H9 (cell line): ENCODE data around the gene GALC. TPM values are rescaled to one million over a fixed set of nuclear protein-coding genes. Genes with fewer than 3 reads are reported as not detected.

Experiments used
- DNase-seq: peaks from one replicate; pipeline ENCODE4 v3.0.0-alpha.2; 2017
- H2AFZ ChIP-seq: one replicate; pipeline ENCODE4 v1.6.1; 2013; ENCODE audit warnings: mild to moderate bottlenecking, low read length, control low read depth, moderate library complexity
- H2AK5ac ChIP-seq: 2 replicates; pipeline ENCODE4 v1.6.1; 2013; ENCODE audit warnings: low read length, control low read depth, mixed read lengths; ENCODE audit not compliant: insufficient read length
- H2BK120ac ChIP-seq: one replicate; pipeline ENCODE4 v1.6.1; 2013; ENCODE audit warnings: low read depth, mild to moderate bottlenecking, low read length, control low read depth, inconsistent platforms; ENCODE audit not compliant: poor library complexity, severe bottlenecking
- H2BK12ac ChIP-seq: 2 replicates; pipeline ENCODE4 v1.6.1; 2013; ENCODE audit warnings: low read length, control low read depth, mixed read lengths, low read depth; ENCODE audit not compliant: insufficient read length
- H2BK15ac ChIP-seq: 2 replicates; pipeline ENCODE4 v1.6.1; 2013; ENCODE audit warnings: low read depth, low read length, control low read depth
- H2BK20ac ChIP-seq: one replicate; pipeline ENCODE4 v1.6.1; 2013; ENCODE audit warnings: low read depth, mild to moderate bottlenecking, low read length, control low read depth, inconsistent platforms; ENCODE audit not compliant: poor library complexity, severe bottlenecking
- H2BK5ac ChIP-seq: 2 replicates; pipeline ENCODE4 v1.6.1; 2013; ENCODE audit warnings: low read length, control low read depth, mixed read lengths; ENCODE audit not compliant: insufficient read length
- H3K14ac ChIP-seq: 2 replicates; pipeline ENCODE4 v1.6.1; 2013; ENCODE audit warnings: low read length, control low read depth; ENCODE audit not compliant: insufficient read depth
- H3K18ac ChIP-seq: 2 replicates; pipeline ENCODE4 v1.6.1; 2013; ENCODE audit warnings: low read depth, mild to moderate bottlenecking, mixed read lengths, low read length, control low read depth; ENCODE audit not compliant: insufficient read length
- H3K23ac ChIP-seq: 2 replicates; pipeline ENCODE4 v1.6.1; 2013; ENCODE audit warnings: low read length, control low read depth, mixed read lengths, low read depth; ENCODE audit not compliant: insufficient read length
- H3K23me2 ChIP-seq: 2 replicates; pipeline ENCODE4 v1.6.1; 2013; ENCODE audit warnings: low read depth, mild to moderate bottlenecking, mixed read lengths, low read length, control low read depth; ENCODE audit not compliant: insufficient read length, poor library complexity, severe bottlenecking
- H3K27ac ChIP-seq: 2 replicates; pipeline ENCODE4 v1.5.1; 2013; ENCODE audit warnings: low read length, control low read depth, mixed read lengths, low read depth; ENCODE audit not compliant: insufficient read length
- H3K27me3 ChIP-seq: 2 replicates; pipeline ENCODE4 v1.6.1; 2013; ENCODE audit warnings: low read length, control low read depth, inconsistent platforms; ENCODE audit not compliant: insufficient read depth
- H3K4ac ChIP-seq: 2 replicates; pipeline ENCODE4 v1.6.1; 2013; ENCODE audit warnings: low read depth, mild to moderate bottlenecking, control low read depth, inconsistent platforms, low read length, moderate library complexity
- H3K4me1 ChIP-seq: 2 replicates; pipeline ENCODE4 v1.6.1; 2013; ENCODE audit warnings: low read length, control low read depth, inconsistent platforms; ENCODE audit not compliant: insufficient read depth
- H3K4me2 ChIP-seq: 2 replicates; pipeline ENCODE4 v1.6.1; 2013; ENCODE audit warnings: low read length, control low read depth, mixed read lengths; ENCODE audit not compliant: insufficient read length, insufficient read depth
- H3K56ac ChIP-seq: 2 replicates; pipeline ENCODE4 v1.6.1; 2013; ENCODE audit warnings: low read depth, mild to moderate bottlenecking, mixed read lengths, low read length, control low read depth; ENCODE audit not compliant: insufficient read length
- H3K79me1 ChIP-seq: 2 replicates; pipeline ENCODE4 v1.6.1; 2013; ENCODE audit warnings: low read depth, mild to moderate bottlenecking, moderate library complexity, low read length, control low read depth, inconsistent platforms; ENCODE audit not compliant: insufficient read depth, poor library complexity, severe bottlenecking
- H3K79me2 ChIP-seq: 2 replicates; pipeline ENCODE4 v1.6.1; 2013; ENCODE audit warnings: low read length, control low read depth, inconsistent platforms; ENCODE audit not compliant: insufficient read depth
- H3K9ac ChIP-seq: 2 replicates; pipeline ENCODE4 v1.6.1; 2013; ENCODE audit warnings: low read length, control low read depth, mixed read lengths; ENCODE audit not compliant: insufficient read length; ENCODE audit errors: extremely low read depth
- H3K9me3 ChIP-seq: one replicate; pipeline ENCODE4 v1.6.1; 2013; ENCODE audit warnings: low read depth, low read length, inconsistent platforms; ENCODE audit not compliant: control insufficient read depth
- H3T11ph ChIP-seq: one replicate; pipeline ENCODE4 v1.6.1; 2013; ENCODE audit warnings: mild to moderate bottlenecking, low read length, control low read depth, inconsistent platforms
- H4K20me1 ChIP-seq: one replicate; pipeline ENCODE4 v1.6.1; 2013; ENCODE audit not compliant: control insufficient read depth, insufficient read length, insufficient read depth
- H4K5ac ChIP-seq: 2 replicates; pipeline ENCODE4 v1.6.1; 2013; ENCODE audit warnings: low read depth, mild to moderate bottlenecking, mixed read lengths, low read length, control low read depth; ENCODE audit not compliant: insufficient read length
- H4K8ac ChIP-seq: replicated peaks from 2 replicates; pipeline ENCODE4 v1.6.1; 2013; ENCODE audit warnings: low read length, control low read depth, mixed read lengths, low read depth; ENCODE audit not compliant: insufficient read length
- H4K91ac ChIP-seq: 2 replicates; pipeline ENCODE4 v1.6.1; 2013; ENCODE audit warnings: low read depth, mild to moderate bottlenecking, moderate library complexity, mixed read lengths, low read length, control low read depth; ENCODE audit not compliant: insufficient read length
- H3K27ac Mint-ChIP-seq, 3 experiments: 2 replicates in 2 of 3; 3 replicates in 1 of 3; pipeline ENCODE4 v1.8.0; 2020 to 2021; ENCODE audit warnings: mixed read lengths in 3 of 3, mild to moderate bottlenecking in 1 of 3, moderate library complexity in 1 of 3
- H3K27me3 Mint-ChIP-seq: 2 replicates; pipeline ENCODE4 v1.8.0; 2021; ENCODE audit warnings: low read depth, mild to moderate bottlenecking, moderate library complexity, mixed read lengths
- H3K36me3 Mint-ChIP-seq, 3 experiments: 2 replicates in 2 of 3; 3 replicates in 1 of 3; pipeline ENCODE4 v1.8.0; 2020 to 2021; ENCODE audit warnings: low read depth in 3 of 3, mixed read lengths in 3 of 3; ENCODE audit not compliant: insufficient read depth in 1 of 3
- H3K4me1 Mint-ChIP-seq, 2 experiments: 2 replicates each; pipeline ENCODE4 v1.8.0; 2020; ENCODE audit warnings: mixed read lengths in 2 of 2
- H3K4me3 Mint-ChIP-seq, 2 experiments: 2 replicates in 1 of 2; 3 replicates in 1 of 2; pipeline ENCODE4 v1.8.0; 2020 to 2021; ENCODE audit warnings: mild to moderate bottlenecking in 2 of 2, mixed read lengths in 2 of 2, moderate library complexity in 1 of 2
- H3K9me3 Mint-ChIP-seq, 2 experiments: 2 replicates in 1 of 2; 3 replicates in 1 of 2; pipeline ENCODE4 v1.8.0; 2020; ENCODE audit warnings: mild to moderate bottlenecking in 2 of 2, mixed read lengths in 2 of 2, moderate library complexity in 1 of 2
- WGBS: extraction: QIAGEN DNeasy Blood & Tissue Kit; methylation state at CpG from one replicate; pipeline ENCODE4 v1.1.7; 2013; ENCODE audit warnings: missing lambda C conversion rate, low lambda C conversion rate, mixed read lengths; ENCODE audit not compliant: insufficient read length; ENCODE audit errors: extremely low coverage; 5-methylcytosine and 5-hydroxymethylcytosine counted together
- total RNA-seq: library from RNA; stranded (reverse); gene quantifications from 2 replicates; pipeline ENCODE4 v1.2.1, GENCODE V29; 2021
- TF ChIP-seq, protein P1 (sequence below): fragments of 200-600 bp; sonication (generic); conservative IDR thresholded peaks from 3 replicates; pipeline ENCODE4 v1.8.0; 2021; ENCODE audit warnings: antibody characterized with exemption, mild to moderate bottlenecking

GALC gene
- total RNA-seq, 1 experiment from 2014 or later = 12.4 TPM

DNA sequence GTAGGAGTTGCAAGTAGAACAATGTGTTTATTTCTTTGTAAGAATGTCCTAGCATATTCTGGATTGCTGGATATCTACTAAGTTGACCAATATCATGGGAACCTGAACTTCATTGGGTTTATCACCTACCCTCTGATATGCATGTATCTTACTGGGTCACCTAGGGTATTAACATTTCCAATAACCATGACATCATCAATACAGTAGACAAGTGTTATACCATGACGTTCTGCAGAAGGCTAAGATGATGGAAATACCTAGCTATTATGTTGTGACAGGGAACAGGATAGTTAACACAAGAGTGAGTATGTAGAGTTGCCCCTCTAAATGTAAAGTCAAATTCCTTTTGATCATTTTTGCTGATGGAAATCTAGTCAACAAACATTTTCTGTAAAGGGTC, 37.9 kb upstream of the GALC start:
- Histone ChIP-seq H2AFZ (no peak overlapping the region), H3K23ac (no peak overlapping the region), H3K23me2 (no peaks in the 10 kb centered on the region), H3K18ac (no peak overlapping the region), H4K91ac (no peak overlapping the region), H2AK5ac (no peak overlapping the region), H3K56ac (no peak overlapping the region), H3K79me2 (no peaks in the 10 kb centered on the region), H4K5ac (no peak overlapping the region), H2BK15ac (no peak overlapping the region), H3K4me1 (no peaks in the 10 kb centered on the region), H4K20me1 (no peaks in the 10 kb centered on the region), H3K4ac (no peak overlapping the region), H3K27me3 (no peaks in the 10 kb centered on the region), H3K27ac (no peak overlapping the region), H3T11ph (no peak overlapping the region), H4K8ac (no peak overlapping the region), H2BK120ac (no peak overlapping the region), H2BK20ac (no peak overlapping the region), H3K14ac (no peak overlapping the region), H2BK12ac (no peak overlapping the region), H2BK5ac (no peak overlapping the region), H3K9ac (no peak overlapping the region), H3K9me3 (no peaks in the 10 kb centered on the region), H3K4me2 (no peak overlapping the region), H3K79me1 (no peaks in the 10 kb centered on the region)
- DNase-seq = no peak
- TF ChIP-seq, protein P1, sequence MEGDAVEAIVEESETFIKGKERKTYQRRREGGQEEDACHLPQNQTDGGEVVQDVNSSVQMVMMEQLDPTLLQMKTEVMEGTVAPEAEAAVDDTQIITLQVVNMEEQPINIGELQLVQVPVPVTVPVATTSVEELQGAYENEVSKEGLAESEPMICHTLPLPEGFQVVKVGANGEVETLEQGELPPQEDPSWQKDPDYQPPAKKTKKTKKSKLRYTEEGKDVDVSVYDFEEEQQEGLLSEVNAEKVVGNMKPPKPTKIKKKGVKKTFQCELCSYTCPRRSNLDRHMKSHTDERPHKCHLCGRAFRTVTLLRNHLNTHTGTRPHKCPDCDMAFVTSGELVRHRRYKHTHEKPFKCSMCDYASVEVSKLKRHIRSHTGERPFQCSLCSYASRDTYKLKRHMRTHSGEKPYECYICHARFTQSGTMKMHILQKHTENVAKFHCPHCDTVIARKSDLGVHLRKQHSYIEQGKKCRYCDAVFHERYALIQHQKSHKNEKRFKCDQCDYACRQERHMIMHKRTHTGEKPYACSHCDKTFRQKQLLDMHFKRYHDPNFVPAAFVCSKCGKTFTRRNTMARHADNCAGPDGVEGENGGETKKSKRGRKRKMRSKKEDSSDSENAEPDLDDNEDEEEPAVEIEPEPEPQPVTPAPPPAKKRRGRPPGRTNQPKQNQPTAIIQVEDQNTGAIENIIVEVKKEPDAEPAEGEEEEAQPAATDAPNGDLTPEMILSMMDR = no peak
- Mint-ChIP-seq H3K4me1 (0 out of 4 replicates have a peak, but pooled peaks cover under 1% of the 10 kb centered on the region in 2 experiments), H3K27me3 (no peaks in the 10 kb centered on the region), H3K4me3 (no peak overlapping the region), H3K36me3 (no peaks in the 10 kb centered on the region; a peak in 1 of 7 replicates), H3K9me3 (no peaks in the 10 kb centered on the region), H3K27ac (no peak overlapping the region)
- no CpG with 5 or more reads among the region's 1 CpG for whole genome bisulfite sequencing
